ENCODE measurements around the gene TNNT2. TPM values are rescaled to one million over a fixed set of nuclear protein-coding genes. Genes with fewer than 3 reads are reported as not detected.

Gene TNNT2
- total and polyA plus RNA-seq, 7 donors = 0.52 to 26.6 (median 5.7) TPM

DNA sequence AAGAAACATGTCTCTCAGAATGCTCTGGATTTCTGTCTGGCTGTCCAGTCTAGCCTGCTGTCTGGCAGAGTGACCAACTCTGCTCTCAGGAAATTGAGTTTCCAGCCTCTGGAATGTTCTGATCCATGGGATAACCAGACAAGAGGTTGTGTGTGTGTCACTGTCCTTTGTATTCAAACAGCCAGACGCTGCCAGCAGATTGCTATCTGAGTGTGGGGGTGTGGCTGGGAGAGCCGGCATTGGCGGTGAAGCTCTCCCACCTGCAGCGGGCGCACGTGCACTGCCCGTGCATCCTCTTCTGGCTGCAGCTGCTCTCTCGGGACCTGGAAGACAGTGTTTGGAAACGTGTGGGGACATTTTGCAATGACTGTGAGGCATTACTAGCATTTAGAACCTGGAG lies 68.1 kb downstream of the TNNT2 start:
- ATAC-seq (peak; percentile 84 to 97 (median 95)), DNase-seq (peak; percentile 83 to 92)
- Histone ChIP-seq H3K9me3 (no peaks in the 10 kb centered on the region), H3K27me3 (ENCODE audit: insufficient read depth in 3 of 3, low read length in 2 of 3) (peaks cover 0 to 9% (median 0%) of the 10 kb centered on the region in 3 donors), H3K36me3 (ENCODE audit: insufficient read depth in 1 of 2, low read depth in 1 of 2) (no peaks in the 10 kb centered on the region), H3K27ac (peak overlapping the region; percentile 61), H3K4me3 (no peak overlapping the region), H3K4me1 (peaks cover 6% of the 10 kb centered on the region)
- TF ChIP-seq, protein P1, sequence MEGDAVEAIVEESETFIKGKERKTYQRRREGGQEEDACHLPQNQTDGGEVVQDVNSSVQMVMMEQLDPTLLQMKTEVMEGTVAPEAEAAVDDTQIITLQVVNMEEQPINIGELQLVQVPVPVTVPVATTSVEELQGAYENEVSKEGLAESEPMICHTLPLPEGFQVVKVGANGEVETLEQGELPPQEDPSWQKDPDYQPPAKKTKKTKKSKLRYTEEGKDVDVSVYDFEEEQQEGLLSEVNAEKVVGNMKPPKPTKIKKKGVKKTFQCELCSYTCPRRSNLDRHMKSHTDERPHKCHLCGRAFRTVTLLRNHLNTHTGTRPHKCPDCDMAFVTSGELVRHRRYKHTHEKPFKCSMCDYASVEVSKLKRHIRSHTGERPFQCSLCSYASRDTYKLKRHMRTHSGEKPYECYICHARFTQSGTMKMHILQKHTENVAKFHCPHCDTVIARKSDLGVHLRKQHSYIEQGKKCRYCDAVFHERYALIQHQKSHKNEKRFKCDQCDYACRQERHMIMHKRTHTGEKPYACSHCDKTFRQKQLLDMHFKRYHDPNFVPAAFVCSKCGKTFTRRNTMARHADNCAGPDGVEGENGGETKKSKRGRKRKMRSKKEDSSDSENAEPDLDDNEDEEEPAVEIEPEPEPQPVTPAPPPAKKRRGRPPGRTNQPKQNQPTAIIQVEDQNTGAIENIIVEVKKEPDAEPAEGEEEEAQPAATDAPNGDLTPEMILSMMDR (IDR thresholded peaks at IDR 0.05) = no peak
- intact Hi-C loops (cut with DNase I) = loop anchor here in 1 of 2 donors (2.0 to 5.0 kb wide), 2 partner anchors 37 to 52 kb away; no protein-coding TSS in a partner anchor
- 2 to 7% (median 4%) methylated on average over 9 of the region's 9 CpGs for WGBS, 3 donors

Other genes starting within 250 kb of the TNNT2 start
- gene TMEM9, start 223.2 kb downstream of the TNNT2 start, total RNA-seq = 10 to 100 TPM; 11.9 to 46.3 (median 32.3) TPM
- 10 to 100 TPM in 2 of 3 donors, 1 to 10 TPM in 1; 7.2 to 23.4 (median 12.9) TPM for gene TMEM9, start 223.2 kb downstream of the TNNT2 start, polyA plus RNA-seq
- gene IGFN1, start 186.9 kb downstream of the TNNT2 start, total RNA-seq = 100 to 1,000 TPM in 3 of 4 donors, 10 to 100 TPM in 1; 29.3 to 442 (median 247) TPM
- gene IGFN1, start 186.9 kb downstream of the TNNT2 start, polyA plus RNA-seq = 10 to 100 TPM in 2 of 3 donors, 1 to 10 TPM in 1; 2.7 to 33.1 (median 22.0) TPM
- 1 to 10 TPM; 1.2 to 6.7 (median 3.3) TPM for gene PKP1, start 94.2 kb downstream of the TNNT2 start, total RNA-seq
- 1 to 10 TPM in 2 of 3 donors, under 1 TPM in 1; 0.32 to 2.7 (median 2.4) TPM for gene PKP1, start 94.2 kb downstream of the TNNT2 start, polyA plus RNA-seq
- gene LAD1, start 21.6 kb upstream of the TNNT2 start, total RNA-seq = 10 to 100 TPM in 2 of 4 donors, 1 to 10 TPM in 1, under 1 TPM in 1; 0.92 to 17.7 (median 6.0) TPM
- gene LAD1, start 21.6 kb upstream of the TNNT2 start, polyA plus RNA-seq = 1 to 10 TPM in 2 of 3 donors, under 1 TPM in 1; 0.23 to 7.4 (median 5.4) TPM
- 1,000 to 10,000 TPM; 2,137 to 4,600 (median 3,389) TPM for gene TNNI1, start 44.0 kb upstream of the TNNT2 start, total RNA-seq
- gene TNNI1, start 44.0 kb upstream of the TNNT2 start, polyA plus RNA-seq = 1,000 to 10,000 TPM in 2 of 3 donors, 100 to 1,000 TPM in 1; 734 to 2,687 (median 2,500) TPM
- gene PHLDA3, start 91.5 kb upstream of the TNNT2 start, total RNA-seq = 100 to 1,000 TPM in 1 of 4 donors, 10 to 100 TPM in 3; 41.8 to 116 (median 78.9) TPM
- 10 to 100 TPM; 42.3 to 62.4 (median 55.1) TPM for gene PHLDA3, start 91.5 kb upstream of the TNNT2 start, polyA plus RNA-seq
- gene CSRP1, start 129.4 kb upstream of the TNNT2 start, total RNA-seq = 10 to 100 TPM; 14.7 to 27.7 (median 24.3) TPM
- 10 to 100 TPM; 21.1 to 26.4 (median 23.2) TPM for gene CSRP1, start 129.4 kb upstream of the TNNT2 start, polyA plus RNA-seq
- 10 to 100 TPM in 3 of 4 donors, 1 to 10 TPM in 1; 8.4 to 13.3 (median 11.3) TPM for gene NAV1, start 161.4 kb upstream of the TNNT2 start, total RNA-seq
- 1 to 10 TPM; 1.8 to 3.1 (median 1.8) TPM for gene NAV1, start 161.4 kb upstream of the TNNT2 start, polyA plus RNA-seq